CD14-positive monocyte (primary cell): ENCODE measurements around the gene C2. TPM values are rescaled to one million over a fixed set of nuclear protein-coding genes. Genes with fewer than 3 reads are reported as not detected.

Source experiments
- DNase-seq, 3 donors: peaks; one replicate each; pipeline ENCODE4 v3.0.0-alpha.2; 2011 to 2022
- H2AFZ ChIP-seq: 2 replicates; pipeline ENCODE4 v1.6.0; 2012; ENCODE audit warnings: mild to moderate bottlenecking, low read depth, low read length, inconsistent platforms; ENCODE audit not compliant: insufficient read depth, poor library complexity, severe bottlenecking
- H3K27ac ChIP-seq, 2 donors: 1 replicate in 1 of 2; 2 replicates in 1 of 2; pipeline ENCODE4 v1.5.1; 2012 to 2013; ENCODE audit warnings: low read length in 2 of 2, control low read depth in 1 of 2, inconsistent platforms in 1 of 2, low read depth in 1 of 2, mild to moderate bottlenecking in 1 of 2
- H3K27me3 ChIP-seq, 2 donors: one replicate each; pipeline versions ENCODE4 v1.6.0 to v1.6.1; 2011 to 2013; ENCODE audit warnings: low read length in 2 of 2; ENCODE audit not compliant: control insufficient read depth in 2 of 2, insufficient read depth in 2 of 2
- H3K36me3 ChIP-seq, 2 donors: replicated peaks in 1 of 2; 1 replicate in 1 of 2; 2 replicates in 1 of 2; pipeline versions ENCODE4 v1.5.1 to v1.6.1; 2012 to 2013; ENCODE audit warnings: low read length in 2 of 2, control low read depth in 1 of 2, inconsistent platforms in 1 of 2, mild to moderate bottlenecking in 1 of 2; ENCODE audit not compliant: insufficient read depth in 2 of 2, control insufficient read depth in 1 of 2
- H3K4me1 ChIP-seq, 2 donors: 1 replicate in 1 of 2; 2 replicates in 1 of 2; pipeline versions ENCODE4 v1.5.1 to v1.6.1; 2012 to 2013; ENCODE audit warnings: low read length in 2 of 2, control low read depth in 1 of 2, inconsistent platforms in 1 of 2, mild to moderate bottlenecking in 1 of 2, moderate library complexity in 1 of 2; ENCODE audit not compliant: insufficient read depth in 2 of 2, control insufficient read depth in 1 of 2
- H3K4me2 ChIP-seq: replicated peaks from 2 replicates; pipeline ENCODE3; 2012; ENCODE audit warnings: low read length, moderate library complexity, mild to moderate bottlenecking; ENCODE audit not compliant: poor library complexity, severe bottlenecking; ENCODE audit errors: extremely low read depth
- H3K4me3 ChIP-seq, 3 experiments: fragments of 200-600 bp in 1 of 3; sonication (generic) in 1 of 3; replicated peaks in 1 of 3; 1 replicate in 2 of 3; 2 replicates in 1 of 3; pipeline ENCODE4 v1.5.1; 2011 to 2013; ENCODE audit warnings: low read length in 3 of 3, mild to moderate bottlenecking in 3 of 3, control low read depth in 2 of 3, low read depth in 2 of 3, inconsistent platforms in 1 of 3, moderate library complexity in 1 of 3
- H3K79me2 ChIP-seq: 2 replicates; pipeline ENCODE4 v1.6.0; 2012; ENCODE audit warnings: mild to moderate bottlenecking, control low read depth, inconsistent platforms, low read length, moderate library complexity; ENCODE audit not compliant: insufficient read depth
- H3K9ac ChIP-seq: 2 replicates; pipeline ENCODE4 v1.6.0; 2017; ENCODE audit warnings: low read length, mild to moderate bottlenecking; ENCODE audit not compliant: insufficient read depth, poor library complexity, severe bottlenecking
- H3K9me3 ChIP-seq, 2 donors: replicated peaks in 1 of 2; 1 replicate in 1 of 2; 2 replicates in 1 of 2; pipeline versions ENCODE4 v1.5.1 to v1.6.1; 2012 to 2013; ENCODE audit warnings: low read length in 2 of 2, control low read depth in 1 of 2; ENCODE audit not compliant: control insufficient read depth in 1 of 2, insufficient read depth in 1 of 2
- H4K20me1 ChIP-seq: 2 replicates; pipeline ENCODE4 v1.6.0; 2012; ENCODE audit warnings: mild to moderate bottlenecking, low read length, control low read depth, moderate library complexity; ENCODE audit not compliant: insufficient read depth
- H3K27ac Mint-ChIP-seq, 7 donors: one replicate each; pipeline ENCODE4 v1.8.0; 2020; ENCODE audit warnings: mild to moderate bottlenecking in 7 of 7, mixed read lengths in 7 of 7, moderate library complexity in 6 of 7, inconsistent platforms in 2 of 7
- H3K27me3 Mint-ChIP-seq, 3 donors: one replicate each; pipeline ENCODE4 v1.8.0; 2021 to 2022; ENCODE audit warnings: low read depth in 3 of 3, mild to moderate bottlenecking in 3 of 3, mixed read lengths in 3 of 3, moderate library complexity in 3 of 3, inconsistent platforms in 1 of 3
- H3K36me3 Mint-ChIP-seq, 2 donors: one replicate each; pipeline ENCODE4 v1.8.0; 2020; ENCODE audit warnings: mixed read lengths in 2 of 2, inconsistent platforms in 1 of 2, mild to moderate bottlenecking in 1 of 2
- H3K4me1 Mint-ChIP-seq: one replicate; pipeline ENCODE4 v1.8.0; 2020; ENCODE audit warnings: mild to moderate bottlenecking, mixed read lengths
- H3K4me3 Mint-ChIP-seq, 2 donors: one replicate each; pipeline ENCODE4 v1.8.0; 2020; ENCODE audit warnings: mild to moderate bottlenecking in 2 of 2, mixed read lengths in 2 of 2, moderate library complexity in 1 of 2
- H3K9me3 Mint-ChIP-seq, 7 donors: one replicate each; pipeline ENCODE4 v1.8.0; 2020 to 2022; ENCODE audit warnings: mixed read lengths in 7 of 7, mild to moderate bottlenecking in 6 of 7, moderate library complexity in 6 of 7, inconsistent platforms in 2 of 7
- WGBS: methylation state at CpG from one replicate; pipeline ENCODE4 v1.1.5; 2013; ENCODE audit warnings: missing lambda C conversion rate; ENCODE audit not compliant: insufficient coverage; 5-methylcytosine and 5-hydroxymethylcytosine counted together
- intact Hi-C, 2 donors: fragments of 100-400 bp; cut with micrococcal nuclease; formaldehyde crosslinking; loops; one replicate each; pipeline versions ENCODE4 v1.15.0 to v1.15.1; 2023
- polyA plus RNA-seq, 3 donors: library from polyadenylated mRNA; depleted of rRNA in 1 of 3; unstranded in 2 of 3; stranded (reverse) in 1 of 3; fragments of 300-500 nt in 2 of 3; fragments of >200 nt in 1 of 3; fragmentation: Illumina TruSeq in 2 of 3; gene quantifications; 1 replicate in 2 of 3; 2 replicates in 1 of 3; pipeline ENCODE4 v1.2.3, GENCODE V29; 2012 to 2021
- TF ChIP-seq, protein P1 (sequence below): fragments of 200-600 bp; IDR thresholded peaks from one replicate; pipeline ENCODE4 v1.8.0; 2022; ENCODE audit warnings: antibody characterized with exemption, mild to moderate bottlenecking

The C2 gene
- polyA plus RNA-seq, 3 donors, result 5.4 to 7.2 (median 6.5) TPM

- intact Hi-C loops, result no loop called here
- Histone ChIP-seq H3K9ac (no peak overlapping the region), H3K4me3 (no peak overlapping the region), H2AFZ (no peak overlapping the region), H3K9me3 (no peaks in the 10 kb centered on the region), H3K4me2 (no peak overlapping the region), H3K27me3 (no peaks in the 10 kb centered on the region), H3K27ac (no peak overlapping the region), H3K4me1 (no peaks in the 10 kb centered on the region), H3K36me3 (no peaks in the 10 kb centered on the region), H3K79me2 (no peaks in the 10 kb centered on the region), H4K20me1 (no peaks in the 10 kb centered on the region)
- no peak overlapping the region for H3K4me3 Mint-ChIP-seq
- peaks cover 3 to 10% (median 6%) of the 10 kb centered on the region in 3 donors for H3K27me3 Mint-ChIP-seq
- DNase-seq, result no peak
- 90% methylated on average over 6 of the region's 9 CpGs for WGBS
- H3K4me1 Mint-ChIP-seq, result no peaks in the 10 kb centered on the region
- H3K27ac Mint-ChIP-seq, result no peak overlapping the region
- TF ChIP-seq, protein P1, sequence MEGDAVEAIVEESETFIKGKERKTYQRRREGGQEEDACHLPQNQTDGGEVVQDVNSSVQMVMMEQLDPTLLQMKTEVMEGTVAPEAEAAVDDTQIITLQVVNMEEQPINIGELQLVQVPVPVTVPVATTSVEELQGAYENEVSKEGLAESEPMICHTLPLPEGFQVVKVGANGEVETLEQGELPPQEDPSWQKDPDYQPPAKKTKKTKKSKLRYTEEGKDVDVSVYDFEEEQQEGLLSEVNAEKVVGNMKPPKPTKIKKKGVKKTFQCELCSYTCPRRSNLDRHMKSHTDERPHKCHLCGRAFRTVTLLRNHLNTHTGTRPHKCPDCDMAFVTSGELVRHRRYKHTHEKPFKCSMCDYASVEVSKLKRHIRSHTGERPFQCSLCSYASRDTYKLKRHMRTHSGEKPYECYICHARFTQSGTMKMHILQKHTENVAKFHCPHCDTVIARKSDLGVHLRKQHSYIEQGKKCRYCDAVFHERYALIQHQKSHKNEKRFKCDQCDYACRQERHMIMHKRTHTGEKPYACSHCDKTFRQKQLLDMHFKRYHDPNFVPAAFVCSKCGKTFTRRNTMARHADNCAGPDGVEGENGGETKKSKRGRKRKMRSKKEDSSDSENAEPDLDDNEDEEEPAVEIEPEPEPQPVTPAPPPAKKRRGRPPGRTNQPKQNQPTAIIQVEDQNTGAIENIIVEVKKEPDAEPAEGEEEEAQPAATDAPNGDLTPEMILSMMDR, result no peak
- H3K36me3 Mint-ChIP-seq, result no peaks in the 10 kb centered on the region
- peaks cover 0 to 2% (median 0%) of the 10 kb centered on the region in 7 donors for H3K9me3 Mint-ChIP-seq
These were observed 8.3 kb downstream of the C2 start for GRCh38 chr6:31935823-31936222.

DNA sequence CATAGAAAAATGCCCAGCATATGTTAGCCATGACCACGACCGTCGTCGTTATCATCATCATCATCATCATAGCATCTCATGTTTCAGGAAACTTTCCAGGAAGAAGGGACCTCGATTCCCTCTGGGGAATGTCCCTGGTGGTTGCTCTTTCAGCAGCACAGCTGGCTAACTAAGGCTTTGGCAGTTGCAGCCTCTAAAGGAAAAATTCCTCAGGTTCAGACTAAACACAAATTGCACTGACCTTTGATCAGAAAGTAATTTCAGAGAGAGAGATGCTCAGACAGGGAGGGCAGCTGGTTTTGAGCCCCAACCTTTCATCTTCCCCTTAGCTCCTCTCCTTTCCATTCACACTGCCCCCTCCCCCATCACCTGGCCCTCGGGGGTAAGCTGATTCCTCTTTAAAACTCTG, 12.7 kb downstream of the C2 start:
- Mint-ChIP-seq H3K27ac (no peak overlapping the region), H3K36me3 (no peaks in the 10 kb centered on the region), H3K27me3 (peaks cover 9 to 21% (median 19%) of the 10 kb centered on the region in 3 donors), H3K9me3 (peaks cover 0 to 2% (median 0%) of the 10 kb centered on the region in 7 donors), H3K4me1 (peaks cover 2% of the 10 kb centered on the region), H3K4me3 (no peak overlapping the region)
- Histone ChIP-seq H3K4me2 (no peak overlapping the region), H3K9me3 (no peaks in the 10 kb centered on the region), H3K27me3 (no peaks in the 10 kb centered on the region), H3K4me3 (no peak overlapping the region), H4K20me1 (no peaks in the 10 kb centered on the region), H3K4me1 (peaks cover 0 to under 1% of the 10 kb centered on the region in 2 donors), H3K9ac (no peak overlapping the region), H3K27ac (no peak overlapping the region), H3K36me3 (no peaks in the 10 kb centered on the region), H2AFZ (no peak overlapping the region), H3K79me2 (no peaks in the 10 kb centered on the region)
- intact Hi-C loops, result loop anchor here in 1 of 2 donors (5.0 kb wide), 1 partner anchor 33 kb away; no protein-coding TSS in a partner anchor
- DNase-seq, result no peak
- 18% methylated on average over 5 of the region's 6 CpGs for WGBS
- TF ChIP-seq, protein P1, result no peak
